Stimulated activated CD4-positive, alpha-beta T cell treated with anti-CD3 and anti-CD28 coated beads, Interleukin-12 subunit alpha, Interleukin-12 subunit beta, amount 100 ng/mL, for 48 hours (primary cell): ENCODE measurements around the gene GDPD5.

Source experiments
- DNase-seq, 3 donors: peaks; one replicate each; pipeline ENCODE4 v3.0.0-alpha.2; 2020; ENCODE audit warnings: low read depth in 2 of 3, low spot score in 1 of 3

The GDPD5 gene

DNA sequence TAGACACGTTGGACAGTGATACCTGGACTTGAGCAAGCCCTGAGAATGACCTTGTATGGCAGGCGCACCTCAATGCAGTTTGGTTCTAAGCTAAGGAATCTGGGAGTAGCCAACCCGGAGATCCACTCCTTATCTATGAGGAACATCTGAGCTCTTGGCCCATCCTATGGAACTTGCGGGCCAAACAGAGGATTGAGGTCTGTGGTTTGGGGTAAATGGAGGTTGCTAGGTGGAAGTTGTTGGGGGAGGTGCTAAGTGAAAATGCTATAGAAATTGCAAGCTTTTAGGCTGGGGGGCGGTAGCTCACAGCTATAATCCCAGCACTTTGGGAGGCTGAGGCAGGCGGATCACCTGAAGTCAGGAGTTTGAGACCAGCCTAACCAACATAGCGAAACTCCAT is 8.9 kb downstream of the GDPD5 start:
- DNase-seq = no peak

- no peak for DNase-seq
Observed at GRCh38 chr11:75516140-75516539, 9.6 kb downstream of the GDPD5 start.

DNA sequence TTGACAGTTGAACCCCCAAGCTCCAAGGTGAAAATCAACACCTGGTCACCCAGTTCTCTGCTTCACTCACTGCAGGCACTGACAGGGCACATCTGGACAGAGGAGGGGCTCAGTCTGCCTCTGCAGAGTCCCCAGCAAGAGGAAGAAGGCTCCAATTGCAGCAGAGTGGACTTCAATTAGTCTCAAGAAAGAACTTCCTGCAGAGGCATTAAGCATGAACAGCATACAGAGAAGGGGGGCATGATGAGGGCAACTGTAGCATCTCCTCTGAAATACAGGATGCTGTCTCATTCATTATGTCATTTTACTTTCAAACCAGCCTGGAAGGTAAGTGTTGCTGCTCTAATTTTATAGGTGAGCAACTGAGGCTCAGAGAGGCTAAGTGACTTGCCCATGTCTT is 11.1 kb downstream of the GDPD5 start:
- no peak for DNase-seq

- DNase-seq = no peak
Observed at GRCh38 chr11:75513250-75513649, 12.5 kb downstream of the GDPD5 start.

DNA sequence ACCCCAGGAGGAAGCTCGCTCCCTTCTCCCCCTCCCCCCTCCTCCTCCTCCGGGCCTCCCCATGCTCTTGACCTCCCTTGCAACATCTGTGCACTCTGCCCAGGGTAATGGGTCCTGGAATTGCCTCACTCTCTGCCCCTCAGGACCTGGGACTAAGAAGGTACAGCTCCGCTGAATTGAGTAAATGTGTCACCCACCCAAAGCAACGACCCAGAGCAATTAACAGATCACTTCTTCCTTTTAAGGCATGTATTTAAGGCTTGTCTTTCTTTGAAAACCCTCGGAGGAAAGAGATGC is 15.1 kb downstream of the GDPD5 start:
- DNase-seq = no peak

GRCh38 chr11:75510004-75510722 is 15.6 kb downstream of the GDPD5 start:
- DNase-seq = no peak

GRCh38 chr11:75509020-75509720 is 16.6 kb downstream of the GDPD5 start:
- no peak for DNase-seq

GRCh38 chr11:75508051-75508561 is 17.6 kb downstream of the GDPD5 start:
- DNase-seq = peak in 1 of 3 donors; percentile 12

DNA sequence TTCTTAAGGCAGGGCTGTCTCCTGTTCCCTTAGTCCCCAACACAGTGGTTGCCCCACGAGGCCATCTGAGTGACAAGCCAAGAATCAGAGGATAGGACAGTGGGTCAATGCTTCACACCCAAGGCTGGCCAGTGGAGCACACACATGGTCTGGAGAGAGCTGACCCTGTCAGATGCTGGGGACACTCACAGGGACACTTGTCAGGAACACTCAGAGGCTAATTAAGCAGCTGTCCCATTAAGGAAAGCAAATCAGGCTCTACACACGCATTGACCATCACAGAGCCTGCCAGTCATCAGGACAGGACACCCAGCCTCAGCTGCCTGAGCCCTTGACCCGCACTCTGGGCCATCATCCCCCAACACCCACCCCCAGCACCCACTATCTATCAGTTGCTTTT is 18.2 kb downstream of the GDPD5 start:
- no peak for DNase-seq

- no peak for DNase-seq
Observed at GRCh38 chr11:75506827-75507226, 18.9 kb downstream of the GDPD5 start.

DNA sequence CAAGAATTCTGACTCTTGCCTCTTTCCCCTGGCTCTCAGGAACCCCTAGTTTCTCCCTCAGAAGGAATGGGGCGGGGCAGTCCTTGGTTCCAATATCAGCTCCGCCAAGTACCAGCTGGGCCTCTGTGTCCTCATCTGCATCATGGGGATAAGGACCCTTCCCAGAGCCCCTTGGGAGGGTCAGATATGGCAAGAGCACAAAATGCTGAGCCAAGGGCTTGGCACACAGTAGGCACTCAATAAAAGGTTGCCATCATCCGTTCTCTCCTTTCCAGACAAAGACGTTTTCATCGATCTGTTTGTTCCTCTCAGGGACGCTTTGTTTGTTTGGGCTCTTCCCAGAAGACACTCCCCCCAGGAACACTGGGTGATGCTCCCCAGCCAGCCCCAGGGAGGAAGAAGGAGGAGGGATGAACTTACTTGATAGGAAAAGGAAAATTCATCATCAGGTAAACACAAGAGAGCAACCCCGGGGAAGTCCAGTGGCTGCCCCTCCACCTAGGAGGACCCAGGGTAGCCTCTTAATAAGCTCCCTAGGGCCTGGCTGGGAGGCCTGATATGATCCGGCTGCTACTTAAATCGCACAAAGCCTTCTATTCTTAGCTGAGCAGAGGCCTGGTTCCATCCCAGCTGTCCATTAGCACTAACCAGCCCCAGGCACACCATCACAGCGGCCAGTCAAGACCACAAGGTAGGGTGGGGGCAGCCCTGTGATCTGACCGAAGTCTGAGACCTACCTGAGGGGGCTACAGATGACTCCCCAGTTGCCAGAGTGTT is 19.6 kb downstream of the GDPD5 start:
- no peak for DNase-seq

GRCh38 chr11:75504501-75504900 is 21.2 kb downstream of the GDPD5 start:
- DNase-seq = no peak

DNA sequence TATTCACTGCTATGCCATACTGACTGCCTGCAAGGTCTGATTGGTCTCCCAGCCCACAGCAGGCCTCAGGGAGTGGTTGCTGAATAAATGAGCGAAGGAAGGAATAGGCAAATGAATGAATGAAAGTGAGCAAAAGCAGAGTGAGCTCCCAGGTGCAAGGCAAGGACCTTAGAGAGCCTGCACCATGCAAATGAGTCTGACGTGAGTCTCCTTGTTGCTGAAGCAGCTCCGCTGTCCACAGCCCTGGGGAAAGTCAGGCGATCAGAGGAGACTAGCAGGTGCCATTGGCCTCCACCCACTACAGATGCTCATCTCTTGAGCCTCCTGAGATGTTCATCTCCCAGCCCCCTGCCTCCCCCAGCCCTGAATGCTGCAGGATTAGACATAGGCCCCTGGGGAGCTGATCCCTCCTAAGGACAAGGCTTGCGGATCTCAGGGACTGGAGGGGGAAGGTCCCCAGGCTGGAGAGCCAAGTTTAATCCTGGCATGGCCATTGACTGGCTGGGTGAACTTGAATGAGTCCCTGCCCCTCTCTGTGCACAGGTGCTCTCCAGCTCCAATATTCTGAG is 22.1 kb downstream of the GDPD5 start:
- DNase-seq = no peak

DNA sequence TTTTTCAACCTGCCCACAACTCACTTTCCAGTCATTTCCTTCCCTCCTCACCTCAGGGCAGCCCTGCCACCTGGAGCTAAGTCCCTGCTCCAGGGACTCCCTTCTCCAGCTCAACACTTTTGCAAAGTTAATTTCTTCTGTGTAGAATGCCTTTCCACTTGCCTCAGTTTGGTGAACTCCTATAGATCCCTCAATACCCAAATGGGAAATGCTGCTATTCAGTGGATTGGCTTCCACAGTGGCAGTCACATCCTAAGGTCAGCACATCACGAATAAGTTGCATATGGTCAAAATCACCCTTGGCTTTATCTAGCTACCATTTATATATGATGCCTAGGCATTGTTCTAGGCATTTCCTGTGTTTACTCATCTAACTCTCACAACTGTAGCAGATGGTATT is 23.6 kb downstream of the GDPD5 start:
- no peak for DNase-seq

- DNase-seq = no peak
Observed at GRCh38 chr11:75500742-75501141, 25.0 kb downstream of the GDPD5 start.

DNA sequence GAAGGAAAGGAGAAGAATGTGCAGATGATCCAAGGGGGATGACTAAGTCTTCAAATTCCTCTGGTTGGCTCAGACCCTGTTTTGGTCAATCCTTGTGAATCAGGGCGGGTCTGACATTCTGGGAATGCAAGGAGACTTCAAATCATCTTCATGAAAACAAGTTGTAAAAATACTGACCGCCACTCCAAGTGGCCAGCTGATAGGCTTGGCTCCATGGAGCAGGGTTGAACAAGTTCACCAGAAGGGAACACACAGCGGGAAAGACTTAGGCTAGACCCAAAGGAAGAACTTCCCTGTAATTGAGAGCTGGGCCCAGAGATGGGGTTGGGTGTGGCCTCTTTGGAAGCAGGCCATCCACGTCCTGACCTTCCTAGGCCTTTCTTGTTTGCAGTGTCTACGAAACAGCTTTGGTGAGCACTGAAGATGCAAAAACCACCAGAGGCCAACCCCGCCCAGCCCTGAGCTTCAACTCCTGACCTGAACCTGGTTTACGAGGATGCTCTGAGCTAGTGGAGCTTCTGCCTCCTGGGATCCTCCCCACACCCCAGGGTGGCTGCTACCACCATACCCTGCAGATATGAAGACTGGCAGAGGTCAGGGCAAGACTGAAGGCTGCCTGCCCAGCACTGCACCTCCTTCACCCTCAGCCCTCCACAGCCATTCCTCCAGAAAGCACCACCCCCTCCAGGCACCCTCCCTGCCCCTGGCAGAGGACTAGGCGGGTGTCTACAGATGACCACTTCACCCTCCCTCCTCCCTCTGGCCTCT is 26.1 kb downstream of the GDPD5 start:
- no peak for DNase-seq

DNA sequence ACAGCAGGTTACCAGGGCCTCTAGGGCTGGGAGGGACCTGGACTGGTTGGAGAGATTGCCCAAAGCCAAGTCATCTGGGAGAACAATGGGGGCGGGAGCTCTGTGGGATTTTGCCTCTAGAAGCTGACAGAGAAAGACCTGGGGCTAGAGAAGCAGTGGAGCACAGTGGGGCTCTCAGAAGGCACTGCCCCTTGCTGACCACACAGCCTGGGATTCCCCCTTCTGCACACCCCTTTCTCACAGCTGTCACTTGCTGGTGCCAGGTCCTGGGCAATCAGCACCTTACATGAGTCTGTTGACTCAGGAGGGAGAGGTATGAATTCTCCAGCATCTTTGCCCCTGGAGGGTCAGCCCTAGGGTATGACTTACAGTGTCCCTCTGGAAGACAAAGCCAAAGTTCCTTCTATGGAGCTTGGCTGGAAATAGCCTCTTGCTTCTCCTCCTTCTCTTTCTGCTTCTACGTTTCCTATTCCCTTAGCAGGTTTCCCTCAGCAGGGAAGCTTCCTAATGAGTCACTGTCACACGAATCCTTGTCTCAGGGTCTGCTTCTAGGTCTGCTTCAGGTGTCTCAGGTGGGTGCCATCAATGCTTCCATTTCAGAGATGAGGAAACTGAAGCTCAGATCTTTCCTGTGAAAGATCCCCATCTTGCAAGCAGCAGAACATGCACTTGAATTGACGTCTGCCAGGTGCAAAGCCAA is 27.0 kb downstream of the GDPD5 start:
- no peak for DNase-seq

DNA sequence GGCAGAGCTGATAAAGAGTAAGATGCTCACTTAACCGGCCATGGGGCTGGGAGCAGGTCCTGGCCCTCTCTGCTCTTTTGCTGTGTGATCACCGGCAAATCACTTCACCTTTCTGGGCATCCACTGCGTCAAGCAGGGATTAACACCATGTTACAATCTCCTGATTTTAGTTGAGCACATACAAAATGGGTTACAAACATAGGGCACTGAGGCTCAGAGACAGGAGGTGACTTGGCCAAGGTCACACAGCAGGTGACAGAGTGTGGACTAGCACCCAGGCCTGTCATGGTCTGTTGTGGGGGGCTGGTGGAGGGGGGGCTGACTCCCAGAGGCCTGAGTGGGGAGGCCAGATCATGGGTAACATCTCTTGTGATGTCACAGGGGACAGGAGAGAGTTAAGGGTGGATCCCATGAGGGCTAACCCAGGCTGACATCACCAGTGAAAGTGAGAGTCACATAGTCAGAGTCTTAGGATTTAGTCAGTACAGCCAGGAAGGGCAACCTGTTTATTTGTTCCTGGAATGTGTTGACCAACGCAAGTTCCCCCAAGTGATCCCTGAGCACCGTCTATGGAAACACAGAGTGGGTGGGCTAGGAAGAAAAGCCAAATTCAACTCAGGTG is 27.8 kb downstream of the GDPD5 start:
- DNase-seq = no peak

DNA sequence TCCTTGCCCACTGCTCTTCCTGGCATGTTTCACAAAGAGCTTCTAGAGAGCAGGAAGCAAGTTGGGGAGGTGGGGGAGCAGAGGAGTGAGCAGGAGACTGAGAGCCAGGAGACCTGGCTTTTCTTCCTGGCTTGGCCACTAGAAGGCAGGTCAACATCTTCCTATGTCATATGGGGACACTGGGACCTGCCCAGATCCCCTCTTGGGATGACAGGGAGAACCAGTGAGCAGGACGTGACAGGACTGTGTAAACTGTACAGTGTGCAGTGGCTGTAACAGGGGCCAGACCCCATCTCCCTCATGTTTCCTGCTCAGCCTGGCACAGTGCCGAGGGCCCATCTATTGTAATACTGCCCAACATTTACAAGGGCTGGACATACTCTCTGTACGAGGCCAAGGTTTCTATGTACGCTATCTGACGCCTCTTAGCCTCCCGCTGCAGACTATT is 29.4 kb downstream of the GDPD5 start:
- DNase-seq = no peak

DNA sequence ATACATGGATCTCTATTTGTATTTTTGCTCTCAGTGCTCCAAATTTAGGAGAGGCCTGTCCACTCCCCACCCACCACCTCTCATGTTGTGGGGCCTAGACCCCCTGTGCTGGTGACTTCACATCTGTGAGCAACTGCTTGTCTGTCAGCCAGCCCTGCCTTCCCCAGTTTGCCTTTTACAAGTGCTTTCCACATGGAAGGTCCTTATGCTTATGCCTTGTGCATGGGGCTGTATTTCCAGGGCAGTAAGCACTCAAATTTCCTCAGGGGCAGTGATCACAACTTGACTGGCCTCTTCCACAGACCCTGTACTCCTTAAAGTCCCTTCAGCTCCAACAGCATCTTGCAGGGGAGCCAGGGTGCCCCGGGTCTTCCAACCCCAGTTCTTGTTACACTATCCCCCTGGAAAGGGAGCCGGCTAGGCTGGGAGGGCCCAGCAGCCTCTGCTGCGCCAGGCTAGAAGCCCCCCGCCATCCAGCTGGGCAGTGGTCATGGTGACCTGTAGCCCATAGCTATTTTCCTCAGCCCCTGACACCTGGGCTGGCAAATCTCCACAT is 29.9 kb downstream of the GDPD5 start:
- no peak for DNase-seq
